Heart left ventricle (tissue), 16 donors: ENCODE measurements around the gene COLGALT1. TPM values are rescaled to one million over a fixed set of nuclear protein-coding genes. Genes with fewer than 3 reads are reported as not detected.

Source experiments
- ATAC-seq, 4 donors: fragments of 200-7000 bp; cut with Tn5 transposase; one replicate each; pipeline ENCODE4 v1.9.1; 2020 to 2022; ENCODE audit warnings: moderate library complexity in 4 of 4, mild to moderate bottlenecking in 3 of 4, moderate number of reproducible peaks in 1 of 4
- DNase-seq, 5 donors: peaks; one replicate each; pipeline ENCODE4 v3.0.0-alpha.2; 2020
- H3K27ac ChIP-seq, 12 donors: fragments of 200-600 bp; sonication (generic) in 4 of 12; one replicate each; pipeline versions ENCODE4 v1.5.0 to v1.8.0; 2016 to 2022; ENCODE audit warnings: mild to moderate bottlenecking in 2 of 12
- H3K27me3 ChIP-seq, 9 donors: fragments of 200-600 bp; sonication (generic) in 2 of 9; one replicate each; pipeline versions ENCODE4 v1.5.1 to v1.8.0; 2016 to 2022; ENCODE audit warnings: mild to moderate bottlenecking in 3 of 9
- H3K36me3 ChIP-seq, 9 donors: fragments of 200-600 bp; sonication (generic) in 2 of 9; one replicate each; pipeline versions ENCODE4 v1.5.0 to v1.8.0; 2018 to 2022; ENCODE audit warnings: mild to moderate bottlenecking in 2 of 9
- H3K4me1 ChIP-seq, 12 donors: fragments of 200-600 bp; sonication (generic) in 4 of 12; one replicate each; pipeline versions ENCODE4 v1.5.0 to v1.8.0; 2016 to 2022; ENCODE audit warnings: mild to moderate bottlenecking in 3 of 12
- H3K4me3 ChIP-seq, 12 donors: fragments of 200-600 bp; sonication (generic) in 4 of 12; one replicate each; pipeline versions ENCODE4 v1.5.0 to v1.8.0; 2017 to 2022; ENCODE audit warnings: mild to moderate bottlenecking in 9 of 12, moderate library complexity in 4 of 12
- H3K9me3 ChIP-seq, 12 donors: fragments of 200-600 bp; sonication (generic) in 4 of 12; one replicate each; pipeline versions ENCODE4 v1.5.0 to v1.8.0; 2016 to 2022; ENCODE audit warnings: mild to moderate bottlenecking in 1 of 12
- POLR2A ChIP-seq, 2 donors: fragments of 450-650 bp; IDR thresholded peaks; one replicate each; pipeline ENCODE4 v1.6.1; 2017; ENCODE audit warnings: antibody characterized with exemption in 2 of 2, mild to moderate bottlenecking in 2 of 2, moderate library complexity in 2 of 2
- WGBS, 4 donors: extraction: QIAGEN DNeasy Blood & Tissue Kit in 2 of 4; methylation state at CpG; one replicate each; pipeline versions ENCODE4 v1.1.5 to v1.1.7; 2013 to 2018; 5-methylcytosine and 5-hydroxymethylcytosine counted together
- intact Hi-C, 10 donors: fragments of 100-400 bp; cut with DNase I; formaldehyde crosslinking; loops; one replicate each; pipeline versions ENCODE4 v1.11.1 to v1.14.2; 2022
- polyA plus RNA-seq, 2 donors: library from polyadenylated mRNA; stranded (reverse); fragments of 200-250 nt; gene quantifications; one replicate each; pipeline ENCODE4 v1.2.3, GENCODE V29; 2013
- total RNA-seq, 9 donors: library from RNA; depleted of rRNA in 2 of 9; stranded (reverse); fragments of >200 nt in 2 of 9; fragmentation: NEBNext Ultra II Directional in 3 of 9; extraction: Animal tissue kit (Norgen Biotek cat#: 25700) in 3 of 9; gene quantifications; one replicate each; pipeline versions ENCODE4 v1.1.0 to v1.2.4, GENCODE V29; 2016 to 2023
- TF ChIP-seq, protein P1 (sequence below), 12 donors: fragments of 200-600 bp; sonication (generic) in 4 of 12; IDR thresholded peaks; one replicate each; pipeline versions ENCODE4 v1.5.0 to v1.8.0; 2018 to 2022; ENCODE audit warnings: antibody characterized with exemption in 12 of 12, mild to moderate bottlenecking in 5 of 12
- donor health status: ischemic (EF 13 %, LVEDD 7.1; RV severe dilation, severe dysfunction).
- donor health status: healthy with polysubstance abuse.
- donor health status: DM: no; HTN: yes; CAD: no.
- donor health status: DM: no; HTN: no; CAD: no.
- donor health status: ischemic (EF 25% LVEDD 6.9; RV normal size, moderate dysfunction).
- donor health status: ischemic (EF 25% LVEDD 5.7; RV mildly dilated, moderate dysfunction).
- donor health status: healthy.
- donor health status: DM: yes; HTN: yes; CAD: no.
- donor health status: ischemic (EF 35%, LVEDD 5.7; RV mildly dilated, moderate dysfunction).
- donor health status: nonischemic (EF 11% LVEDD 7.7; RV severe dilation, severe dysfunction).
- donor health status: DM: yes; HTN: yes; CAD: no.
- donor health status: PGD.
- donor health status: ischemic (EF 29% LVEDD 5.4; RV normal size, mild dysfunction).
- donor health status: nonischemic (EF 23%, LVEDD 6.1; RV moderate dilation, normal function).

Gene COLGALT1
- total and polyA plus RNA-seq, 11 donors, result 16.1 to 117 (median 32.6) TPM

DNA sequence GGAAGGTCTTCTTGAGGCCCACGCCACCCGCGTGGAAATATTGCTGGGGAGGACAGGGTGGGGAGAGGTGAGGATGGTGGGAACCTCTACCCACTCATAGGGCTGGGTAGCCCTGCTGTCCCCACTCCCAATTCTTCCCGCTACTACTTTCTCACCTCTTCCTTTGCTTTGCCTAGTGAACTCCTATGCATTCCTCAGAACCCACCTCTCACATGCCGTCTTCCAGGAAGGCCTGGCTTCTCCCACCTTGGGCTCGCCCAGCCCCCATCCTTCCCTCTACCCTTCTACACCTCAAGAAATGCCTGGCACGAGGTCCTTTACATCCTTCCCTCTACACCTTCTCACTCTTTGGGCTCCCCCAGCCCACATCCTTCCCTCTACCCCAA is 62.4 kb downstream of the COLGALT1 start:
- peaks cover 0 to 37% (median 9%) of the 10 kb centered on the region in 9 donors for H3K27me3 ChIP-seq
- intact Hi-C loops, result loop anchor here in 1 of 10 donors (10.0 kb wide), 1 partner anchor 157 kb away; no protein-coding TSS in a partner anchor

GRCh38 chr19:17618281-17618903 is 62.9 kb downstream of the COLGALT1 start:
- WGBS, 4 donors, result 87 to 96% (median 92%) methylated on average over 4 to 7 of the region's 7 CpGs
- DNase-seq (no peak), ATAC-seq (no peak)
- H3K9me3 ChIP-seq, result peaks cover 0 to 15% (median 5%) of the 10 kb centered on the region in 12 donors
- peaks cover 0 to 10% (median 0%) of the 10 kb centered on the region in 12 donors for H3K4me1 ChIP-seq
- intact Hi-C loops, result loop anchor here in 1 of 10 donors (10.0 kb wide), 1 partner anchor 156 kb away; no protein-coding TSS in a partner anchor
- H3K36me3 ChIP-seq, result no peaks in the 10 kb centered on the region
- H3K4me3 ChIP-seq, result no peak overlapping the region
- H3K27me3 ChIP-seq, result peaks cover 0 to 37% (median 9%) of the 10 kb centered on the region in 9 donors
- no peak for TF ChIP-seq POLR2A (IDR thresholded peaks at IDR 0.05)
- TF ChIP-seq, protein P1, sequence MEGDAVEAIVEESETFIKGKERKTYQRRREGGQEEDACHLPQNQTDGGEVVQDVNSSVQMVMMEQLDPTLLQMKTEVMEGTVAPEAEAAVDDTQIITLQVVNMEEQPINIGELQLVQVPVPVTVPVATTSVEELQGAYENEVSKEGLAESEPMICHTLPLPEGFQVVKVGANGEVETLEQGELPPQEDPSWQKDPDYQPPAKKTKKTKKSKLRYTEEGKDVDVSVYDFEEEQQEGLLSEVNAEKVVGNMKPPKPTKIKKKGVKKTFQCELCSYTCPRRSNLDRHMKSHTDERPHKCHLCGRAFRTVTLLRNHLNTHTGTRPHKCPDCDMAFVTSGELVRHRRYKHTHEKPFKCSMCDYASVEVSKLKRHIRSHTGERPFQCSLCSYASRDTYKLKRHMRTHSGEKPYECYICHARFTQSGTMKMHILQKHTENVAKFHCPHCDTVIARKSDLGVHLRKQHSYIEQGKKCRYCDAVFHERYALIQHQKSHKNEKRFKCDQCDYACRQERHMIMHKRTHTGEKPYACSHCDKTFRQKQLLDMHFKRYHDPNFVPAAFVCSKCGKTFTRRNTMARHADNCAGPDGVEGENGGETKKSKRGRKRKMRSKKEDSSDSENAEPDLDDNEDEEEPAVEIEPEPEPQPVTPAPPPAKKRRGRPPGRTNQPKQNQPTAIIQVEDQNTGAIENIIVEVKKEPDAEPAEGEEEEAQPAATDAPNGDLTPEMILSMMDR (IDR thresholded peaks at IDR 0.05), result no peak
- no peak overlapping the region for H3K27ac ChIP-seq

More for the DNA sequence above, 62.4 kb downstream of the COLGALT1 start:
- ATAC-seq (no peak), DNase-seq (no peak)
- peaks cover 0 to 15% (median 5%) of the 10 kb centered on the region in 12 donors for H3K9me3 ChIP-seq
- 90 to 92% (median 91%) methylated on average over 7 of the region's 7 CpGs for WGBS, 4 donors
- no peak overlapping the region for H3K27ac ChIP-seq
- H3K36me3 ChIP-seq, result no peaks in the 10 kb centered on the region
- peaks cover 0 to 10% (median 0%) of the 10 kb centered on the region in 12 donors for H3K4me1 ChIP-seq
- TF ChIP-seq, protein P1 (IDR thresholded peaks at IDR 0.05), result no peak
- TF ChIP-seq POLR2A (IDR thresholded peaks at IDR 0.05), result no peak
- H3K4me3 ChIP-seq, result no peak overlapping the region

GRCh38 chr19:17618936-17619335 is 63.5 kb downstream of the COLGALT1 start:
- WGBS, 4 donors, result 15 to 41% (median 17%) methylated on average over 2 of the region's 2 CpGs
- H3K36me3 ChIP-seq, result no peaks in the 10 kb centered on the region

DNA sequence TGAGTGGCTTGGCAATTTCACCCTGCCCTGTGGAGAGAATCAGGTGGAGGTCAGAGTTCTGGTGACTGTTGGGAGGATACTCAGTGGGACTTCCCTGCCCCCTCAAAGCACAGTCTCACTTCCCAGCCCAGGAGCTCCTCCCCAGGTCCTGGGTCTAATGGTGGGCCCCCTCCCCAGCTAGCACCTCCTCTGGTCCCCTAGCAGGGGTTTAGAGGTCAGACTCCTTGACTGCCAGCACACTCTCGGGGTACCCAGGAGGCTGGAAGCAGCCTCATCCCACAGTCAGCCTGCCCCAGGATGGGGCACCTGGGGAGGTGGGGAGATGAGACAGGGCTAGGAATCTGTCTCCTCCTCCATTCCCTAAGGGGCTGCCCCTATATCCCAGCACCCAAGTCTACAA is 65.2 kb downstream of the COLGALT1 start:
- WGBS, 4 donors, result 83 to 100% (median 93%) methylated on average over 1 of the region's 1 CpG
- H3K36me3 ChIP-seq, result no peaks in the 10 kb centered on the region
- H3K4me3 ChIP-seq, result no peak overlapping the region
- H3K27me3 ChIP-seq, result peaks cover 0 to 24% (median 4%) of the 10 kb centered on the region in 9 donors
- H3K27ac ChIP-seq, result no peak overlapping the region
- intact Hi-C loops, result no loop called here
- TF ChIP-seq POLR2A (IDR thresholded peaks at IDR 0.05), result no peak
- TF ChIP-seq, protein P1 (IDR thresholded peaks at IDR 0.05), result no peak
- peaks cover 0 to 15% (median 5%) of the 10 kb centered on the region in 12 donors for H3K9me3 ChIP-seq
- ATAC-seq (no peak), DNase-seq (no peak)
- peaks cover 0 to 10% (median 0%) of the 10 kb centered on the region in 12 donors for H3K4me1 ChIP-seq

More at GRCh38 chr19:17618936-17619335, 63.5 kb downstream of the COLGALT1 start:
- H3K9me3 ChIP-seq, result peaks cover 0 to 15% (median 5%) of the 10 kb centered on the region in 12 donors
- no peak overlapping the region for H3K4me3 ChIP-seq
- no peak overlapping the region for H3K27ac ChIP-seq
- TF ChIP-seq, protein P1 (IDR thresholded peaks at IDR 0.05), result no peak
- no peak for TF ChIP-seq POLR2A (IDR thresholded peaks at IDR 0.05)
- DNase-seq (no peak), ATAC-seq (peak in 1 of 4 donors; percentile 79)
- intact Hi-C loops, result loop anchor here in 1 of 10 donors (10.0 kb wide), 1 partner anchor 156 kb away; no protein-coding TSS in a partner anchor
- H3K4me1 ChIP-seq, result peaks cover 0 to 10% (median 0%) of the 10 kb centered on the region in 12 donors
- peaks cover 0 to 37% (median 9%) of the 10 kb centered on the region in 9 donors for H3K27me3 ChIP-seq
